Adrenal gland (tissue), 5 donors: ENCODE measurements around the gene HOXD11.

Source experiments
- CTCF ChIP-seq, 6 experiments: fragments of 450-650 bp in 4 of 6; fragments of 200-600 bp in 2 of 6; sonication (generic) in 1 of 6; IDR thresholded peaks; 1 replicate in 5 of 6; 2 replicates in 1 of 6; pipeline versions ENCODE4 v1.5.1 to v1.8.0; 2016 to 2021; ENCODE audit warnings: antibody characterized with exemption in 6 of 6, mild to moderate bottlenecking in 2 of 6, moderate library complexity in 1 of 6
- POLR2A ChIP-seq, 2 donors: fragments of 450-650 bp; IDR thresholded peaks; one replicate each; pipeline ENCODE4 v1.6.1; 2017; ENCODE audit warnings: antibody characterized with exemption in 2 of 2, mild to moderate bottlenecking in 2 of 2, moderate library complexity in 1 of 2
- donor health status: DM: no; HTN: no; CAD: no.

DNA sequence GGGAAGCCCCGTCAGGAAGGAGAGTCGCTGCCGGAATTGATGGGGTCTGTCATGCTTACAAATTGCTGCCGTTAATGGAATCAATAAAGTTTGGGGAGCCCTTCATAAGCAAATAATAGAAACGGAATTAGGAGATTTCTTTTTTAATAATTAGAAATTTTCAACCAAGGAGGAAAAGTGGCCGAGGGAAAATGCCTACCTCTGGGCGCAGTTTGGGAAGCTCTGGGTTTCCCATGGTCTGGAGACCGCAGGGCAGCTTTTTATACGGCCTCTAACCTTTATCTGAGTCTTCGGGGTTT lies 24.6 kb upstream of the HOXD11 start:
- TF ChIP-seq POLR2A (IDR thresholded peaks at IDR 0.05) (no peak), CTCF (IDR thresholded peaks at IDR 0.05) (no peak)
